OCI-LY1 (cell line): ENCODE data around the gene PDCL3.

Experiments used
- CTCF ChIP-seq: fragments of 200-600 bp; sonication (generic), shearing (Covaris generic); IDR thresholded peaks from 2 replicates; pipeline ENCODE4 v1.5.1; 2017; ENCODE audit warnings: mild to moderate bottlenecking, antibody characterized with exemption, low read length, moderate library complexity, mixed read lengths
- EZH2 ChIP-seq: fragments of 200-600 bp; sonication (generic), shearing (Covaris generic); IDR thresholded peaks from 2 replicates; pipeline ENCODE4 v1.8.0; 2017; ENCODE audit warnings: borderline replicate concordance, mixed run types, mild to moderate bottlenecking, antibody characterized with exemption, low read length, moderate library complexity, mixed read lengths

GRCh38 chr2:100539221-100539620 is 23.6 kb upstream of the PDCL3 start:
- TF ChIP-seq CTCF (no peak), EZH2 (no peak)
